ENCODE data around the gene SCAMP2.

SCAMP2 gene

DNA sequence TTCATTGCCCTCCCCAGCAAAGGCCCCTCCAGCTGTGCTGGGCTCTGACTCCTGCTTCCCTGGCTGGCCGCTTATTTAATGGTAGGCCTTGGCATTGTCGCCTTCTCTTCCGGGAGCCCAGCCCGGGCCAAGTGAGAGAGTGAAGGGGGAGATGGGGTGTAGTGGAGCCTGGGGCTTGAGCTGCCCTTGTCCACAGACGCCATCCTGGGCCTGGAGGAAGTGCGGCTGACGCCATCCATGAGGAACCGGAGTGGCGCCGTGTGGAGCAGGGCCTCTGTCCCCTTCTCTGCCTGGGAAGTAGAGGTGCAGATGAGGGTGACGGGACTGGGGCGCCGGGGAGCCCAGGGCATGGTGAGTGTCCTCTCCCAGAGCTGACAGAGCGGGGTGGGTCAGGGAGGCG, 57.2 kb downstream of the SCAMP2 start:
- DNase-seq = no peak

DNA sequence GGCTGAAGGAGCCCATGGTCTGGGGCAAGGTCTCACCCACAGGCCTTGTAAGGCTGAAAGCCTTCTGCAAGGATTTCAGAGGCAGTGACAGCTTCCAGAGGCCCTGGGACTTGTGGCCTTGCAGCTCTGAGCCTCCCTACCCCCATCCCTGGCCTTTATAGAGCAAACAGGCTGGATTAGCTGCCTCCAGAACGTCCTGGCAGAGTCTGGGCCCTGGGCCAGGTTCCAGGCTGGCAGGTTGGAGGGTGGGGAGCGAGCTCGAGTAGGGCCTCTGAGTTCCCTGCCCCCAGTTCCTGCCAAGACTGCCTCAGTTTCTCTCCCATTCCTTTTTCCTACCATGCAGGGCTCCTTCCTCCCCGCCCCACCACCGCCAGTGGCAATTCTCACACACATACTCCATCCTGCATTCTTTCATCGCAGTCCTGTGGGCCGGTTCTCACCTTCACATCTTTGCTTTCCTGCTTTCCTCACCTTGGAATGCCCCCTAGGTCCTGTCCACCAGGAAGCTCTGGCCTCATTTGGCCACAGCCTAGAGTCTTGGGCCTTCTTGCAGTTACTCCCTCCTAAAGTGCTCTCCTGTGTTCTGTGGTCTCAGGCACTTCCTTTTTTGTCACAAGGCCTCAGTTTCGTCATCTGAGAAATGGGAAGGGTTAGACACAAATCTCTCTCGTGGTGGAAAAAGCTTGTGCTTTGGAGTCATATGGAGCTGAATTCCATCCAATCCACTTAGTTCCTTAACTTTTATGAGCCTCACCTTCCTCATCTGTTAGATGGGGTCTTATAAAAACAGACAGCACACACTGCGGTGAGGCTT, 57.8 kb downstream of the SCAMP2 start:
- DNase-seq = no peak

DNA sequence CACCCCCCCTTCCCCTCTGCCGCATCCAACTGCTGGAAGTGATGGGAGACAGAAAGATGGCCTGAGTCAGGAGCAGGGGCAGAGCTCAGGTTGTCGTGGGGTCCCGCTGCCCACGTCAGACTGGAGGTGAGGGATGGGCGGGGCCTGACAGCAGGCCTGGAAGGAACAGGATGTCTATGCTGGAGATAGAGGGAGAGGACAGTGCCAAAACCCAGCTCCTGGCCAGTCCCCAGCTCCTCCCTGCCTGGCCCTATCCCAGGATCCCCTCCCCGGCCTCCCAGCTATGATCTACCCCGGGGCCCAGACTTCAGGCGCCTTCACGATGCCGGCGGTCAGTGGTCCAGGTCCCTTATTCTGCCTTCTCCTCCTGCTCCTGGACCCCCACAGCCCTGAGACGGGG, 60.6 kb downstream of the SCAMP2 start, which contains the start of gene LMAN1L:
Gene LMAN1L, plus strand, starts transcription at position 303 of the 400 bp plus-strand sequence. Its CDS starts 20 bp downstream, at position 323.
- DNase-seq = no peak

DNA sequence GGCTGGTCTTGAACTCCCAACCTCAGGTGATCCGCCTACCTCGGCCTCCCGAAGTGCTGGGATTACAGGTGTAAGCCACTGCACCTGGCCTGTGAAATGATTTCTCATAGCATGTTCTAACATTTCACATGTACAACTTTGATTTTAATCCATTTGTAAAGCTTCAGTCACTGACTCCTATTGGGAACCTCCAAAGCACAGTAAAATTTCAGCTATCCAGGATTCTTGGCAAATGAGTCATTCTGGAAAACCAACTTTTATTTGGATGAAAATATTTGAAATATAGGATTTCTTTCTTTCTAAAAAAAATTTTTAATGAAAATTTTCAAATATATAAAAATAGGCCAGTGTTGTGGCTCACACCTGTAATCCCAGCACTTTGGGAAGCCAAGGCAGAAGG, 63.2 kb downstream of the SCAMP2 start:
- DNase-seq = no peak

DNA sequence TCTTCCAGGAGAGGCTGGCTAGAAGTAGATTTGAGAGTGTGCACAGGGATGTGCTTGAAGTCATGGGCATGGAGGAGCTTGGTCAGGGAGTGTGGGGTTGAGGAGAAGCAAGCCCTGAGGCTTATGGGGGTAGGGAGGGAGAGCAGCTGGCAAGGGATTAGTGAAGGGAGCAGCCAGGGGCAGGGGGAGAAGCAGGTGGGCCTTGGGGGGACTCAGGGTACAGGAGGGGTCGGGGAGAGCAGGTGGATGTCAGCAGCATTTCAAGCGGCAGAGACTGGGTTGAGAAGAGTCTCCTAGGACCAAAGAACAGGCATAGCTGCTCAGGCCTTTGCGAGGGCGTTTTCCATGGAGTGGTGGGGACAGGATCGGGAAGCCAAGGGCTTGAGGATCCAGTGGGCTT, 63.9 kb downstream of the SCAMP2 start:
- no peak for DNase-seq

DNA sequence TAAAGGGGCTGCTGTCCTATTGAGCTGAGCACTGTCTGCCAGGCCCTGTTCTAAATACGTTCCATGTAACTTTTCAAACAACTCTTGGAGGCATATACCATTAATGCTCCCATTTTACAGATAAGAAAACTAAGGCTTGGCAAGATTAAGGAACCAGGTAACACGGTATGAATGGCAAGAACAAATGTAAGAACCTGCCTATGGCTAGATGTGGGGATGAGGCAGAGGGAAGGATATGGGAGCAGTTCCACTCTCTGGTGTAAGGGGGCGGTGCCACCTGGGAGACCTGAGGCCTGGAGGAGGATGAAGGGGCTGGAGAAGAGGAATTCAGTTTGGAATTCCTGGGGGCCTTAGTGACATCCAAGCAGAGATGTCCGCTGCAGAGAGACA, 64.3 kb downstream of the SCAMP2 start:
- DNase-seq = peak in 1 of 2 experiments; percentile 16

DNA sequence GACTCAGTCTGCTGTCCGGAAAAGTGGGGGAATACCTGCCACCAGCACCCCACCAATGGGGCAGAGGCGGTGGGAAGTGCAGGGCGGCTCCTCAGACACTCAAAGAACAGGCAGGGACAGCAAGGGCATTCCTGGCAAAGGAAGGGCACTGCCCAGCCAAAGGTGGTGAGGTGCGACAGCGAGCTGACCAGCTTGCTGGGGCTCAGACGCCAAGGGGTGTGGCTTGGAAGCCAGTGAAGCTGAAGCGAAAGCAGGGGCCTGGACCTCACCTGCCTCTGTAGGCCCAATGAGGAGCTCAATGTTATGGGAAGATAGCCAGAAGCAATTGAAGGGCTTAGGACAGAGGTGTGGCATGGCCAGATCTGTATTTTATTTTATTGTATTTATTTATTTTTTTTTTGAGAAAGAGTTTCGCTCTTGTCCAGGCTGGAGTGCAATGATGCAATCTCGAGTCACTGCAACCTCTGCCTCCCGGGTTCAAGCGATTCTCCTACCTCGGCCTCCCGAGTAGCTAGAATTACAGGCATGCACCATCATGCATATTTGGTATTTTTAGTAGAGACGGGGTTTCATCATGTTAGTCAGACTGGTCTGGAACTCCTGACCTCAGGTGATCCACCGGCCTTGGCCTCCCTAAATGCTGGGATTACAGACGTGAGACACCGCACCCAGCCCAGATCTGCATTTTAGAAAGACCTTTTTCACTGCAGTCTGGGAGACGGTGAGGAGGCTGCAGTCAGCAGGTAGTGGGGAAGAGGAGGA, 64.9 kb downstream of the SCAMP2 start:
- no peak for DNase-seq

DNA sequence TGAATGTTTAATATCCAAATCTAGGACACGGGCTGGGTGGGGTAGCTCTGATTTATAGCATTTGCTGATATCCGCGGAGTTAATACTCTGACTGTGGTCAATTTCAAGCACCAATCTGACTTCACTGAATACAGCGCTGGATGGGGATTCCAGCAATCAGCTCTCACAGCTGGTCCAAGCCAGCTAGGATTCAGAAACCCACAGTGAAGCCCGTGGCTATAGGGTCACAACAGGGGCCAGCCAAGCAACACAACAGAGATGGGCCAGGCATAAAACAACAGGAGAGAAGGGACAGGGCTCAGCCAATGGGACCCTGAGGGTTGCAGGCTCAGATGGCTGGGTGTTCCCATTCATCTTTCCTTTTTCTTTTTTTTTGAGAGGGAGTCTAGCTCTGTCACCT, 65.9 kb downstream of the SCAMP2 start:
- no peak for DNase-seq

DNA sequence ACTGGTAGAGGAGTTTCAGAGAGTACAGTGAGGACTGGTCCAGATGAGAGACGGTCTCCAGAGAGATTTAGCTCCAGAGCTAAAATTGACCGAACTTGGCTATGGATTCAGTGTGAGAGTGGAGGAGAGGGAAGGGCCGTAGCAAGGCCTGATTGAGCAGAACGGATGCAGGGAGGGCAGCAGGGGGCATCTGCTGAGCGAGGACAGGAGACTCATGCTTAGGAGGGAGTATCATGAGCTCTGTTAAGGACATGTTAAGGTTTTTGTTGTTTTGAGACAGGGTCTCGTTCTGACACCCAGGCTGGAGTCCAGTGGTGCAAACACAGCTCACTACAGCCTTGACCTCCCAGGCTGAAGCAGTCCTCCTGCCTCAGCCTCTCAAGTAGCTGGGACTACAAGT, 68.2 kb downstream of the SCAMP2 start:
- DNase-seq = no peak

DNA sequence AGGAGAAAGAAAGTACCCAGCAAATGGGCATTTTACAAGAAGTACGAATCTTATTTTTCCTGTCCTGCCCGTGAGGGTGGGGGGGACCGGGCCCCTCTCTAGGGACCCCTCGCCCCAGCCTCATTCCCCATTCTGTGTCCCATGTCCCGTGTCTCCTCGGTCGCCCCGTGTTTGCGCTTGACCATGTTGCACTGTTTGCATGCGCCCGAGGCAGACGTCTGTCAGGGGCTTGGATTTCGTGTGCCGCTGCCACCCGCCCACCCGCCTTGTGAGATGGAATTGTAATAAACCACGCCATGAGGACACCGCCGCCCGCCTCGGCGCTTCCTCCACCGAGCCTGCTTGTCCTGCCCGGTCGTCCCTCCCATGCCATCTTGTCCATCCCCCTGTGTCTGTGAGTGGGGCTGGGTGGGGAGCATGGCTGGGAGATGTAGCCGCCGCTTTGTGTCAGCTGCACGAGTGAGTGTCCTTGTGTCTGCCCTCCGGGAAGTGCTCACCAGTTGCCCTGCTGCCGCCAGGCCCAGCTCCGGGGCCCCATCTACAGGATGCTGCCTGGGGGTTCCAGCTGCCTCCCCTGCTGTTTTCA, 70.2 kb downstream of the SCAMP2 start:
- DNase-seq = no peak

DNA sequence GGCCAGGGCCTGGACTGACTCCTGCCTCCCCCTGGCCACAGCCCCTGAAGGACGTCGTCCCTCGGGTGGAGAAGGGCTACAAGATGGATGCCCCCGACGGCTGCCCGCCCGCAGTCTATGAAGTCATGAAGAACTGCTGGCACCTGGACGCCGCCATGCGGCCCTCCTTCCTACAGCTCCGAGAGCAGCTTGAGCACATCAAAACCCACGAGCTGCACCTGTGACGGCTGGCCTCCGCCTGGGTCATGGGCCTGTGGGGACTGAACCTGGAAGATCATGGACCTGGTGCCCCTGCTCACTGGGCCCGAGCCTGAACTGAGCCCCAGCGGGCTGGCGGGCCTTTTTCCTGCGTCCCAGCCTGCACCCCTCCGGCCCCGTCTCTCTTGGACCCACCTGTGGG, 70.9 kb downstream of the SCAMP2 start:
- DNase-seq = no peak

DNA sequence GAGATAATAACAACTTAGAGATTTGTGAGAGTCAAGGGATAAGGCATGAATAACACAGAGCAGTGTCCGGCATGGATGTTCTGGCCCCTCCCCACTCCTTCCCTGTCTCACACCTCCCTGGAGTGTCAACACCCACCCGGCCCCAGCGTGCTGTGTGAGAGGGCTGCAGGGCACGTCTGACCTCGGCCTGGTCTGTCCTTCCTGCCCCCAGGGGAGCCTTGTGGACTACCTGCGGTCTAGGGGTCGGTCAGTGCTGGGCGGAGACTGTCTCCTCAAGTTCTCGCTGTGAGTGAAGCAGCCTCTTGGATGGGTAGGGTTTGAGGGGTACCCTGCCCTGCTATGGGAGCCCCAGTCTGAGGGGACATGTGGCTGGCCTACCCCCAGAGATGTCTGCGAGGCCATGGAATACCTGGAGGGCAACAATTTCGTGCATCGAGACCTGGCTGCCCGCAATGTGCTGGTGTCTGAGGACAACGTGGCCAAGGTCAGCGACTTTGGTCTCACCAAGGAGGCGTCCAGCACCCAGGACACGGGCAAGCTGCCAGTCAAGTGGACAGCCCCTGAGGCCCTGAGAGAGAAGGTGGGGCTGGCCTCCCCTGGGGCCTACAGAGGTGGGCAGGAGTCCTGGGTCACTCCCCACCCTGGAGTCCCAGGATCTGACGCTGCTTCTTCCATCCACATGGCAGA, 71.7 kb downstream of the SCAMP2 start:
- no peak for DNase-seq

DNA sequence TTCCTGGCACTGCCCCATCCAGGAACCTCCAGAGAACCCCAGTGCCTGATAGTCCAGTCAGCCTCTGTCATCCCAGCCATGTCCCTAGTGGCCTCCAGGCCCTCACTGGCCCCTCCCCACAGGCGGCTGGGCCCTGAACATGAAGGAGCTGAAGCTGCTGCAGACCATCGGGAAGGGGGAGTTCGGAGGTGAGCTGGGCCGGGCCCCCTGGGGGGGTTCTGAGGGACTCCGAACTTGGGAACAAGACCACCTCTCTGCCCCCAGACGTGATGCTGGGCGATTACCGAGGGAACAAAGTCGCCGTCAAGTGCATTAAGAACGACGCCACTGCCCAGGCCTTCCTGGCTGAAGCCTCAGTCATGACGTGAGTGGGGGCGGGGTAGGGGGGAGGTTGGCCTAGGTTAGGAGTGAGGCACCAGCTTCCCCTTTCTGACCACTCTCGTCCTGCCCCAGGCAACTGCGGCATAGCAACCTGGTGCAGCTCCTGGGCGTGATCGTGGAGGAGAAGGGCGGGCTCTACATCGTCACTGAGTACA, 72.5 kb downstream of the SCAMP2 start:
- DNase-seq = no peak

DNA sequence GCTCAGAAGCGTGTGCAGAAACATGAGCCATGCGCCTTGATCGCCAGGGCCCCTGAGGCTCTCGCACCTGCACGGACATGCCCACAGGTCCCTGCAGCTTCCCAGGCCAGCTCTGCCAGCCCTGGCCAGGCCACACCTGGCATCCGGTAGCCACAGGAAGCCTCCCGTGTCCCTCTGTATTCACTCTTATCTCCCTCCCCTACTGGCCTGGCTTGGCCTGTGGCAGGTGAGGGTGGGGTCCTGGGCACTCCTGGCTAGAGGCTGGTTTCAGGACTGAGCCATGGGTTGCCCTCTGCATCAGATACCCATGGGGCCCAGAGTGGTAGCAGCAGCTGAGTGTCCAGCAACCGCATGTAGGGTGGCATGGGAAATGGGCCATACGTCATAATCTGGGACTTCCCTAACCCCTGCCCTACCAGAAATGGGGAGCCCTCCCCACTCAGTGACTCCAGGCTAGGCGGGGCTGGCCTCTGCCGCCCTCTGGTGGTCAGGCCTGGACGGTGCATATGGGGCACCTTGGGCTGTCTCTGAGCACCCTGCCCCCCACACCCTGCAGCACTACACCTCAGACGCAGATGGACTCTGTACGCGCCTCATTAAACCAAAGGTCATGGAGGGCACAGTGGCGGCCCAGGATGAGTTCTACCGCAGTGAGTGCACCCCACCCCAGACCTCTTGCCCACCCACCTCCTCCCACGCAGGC, 73.2 kb downstream of the SCAMP2 start:
- peak; percentile 32 to 79 for DNase-seq

DNA sequence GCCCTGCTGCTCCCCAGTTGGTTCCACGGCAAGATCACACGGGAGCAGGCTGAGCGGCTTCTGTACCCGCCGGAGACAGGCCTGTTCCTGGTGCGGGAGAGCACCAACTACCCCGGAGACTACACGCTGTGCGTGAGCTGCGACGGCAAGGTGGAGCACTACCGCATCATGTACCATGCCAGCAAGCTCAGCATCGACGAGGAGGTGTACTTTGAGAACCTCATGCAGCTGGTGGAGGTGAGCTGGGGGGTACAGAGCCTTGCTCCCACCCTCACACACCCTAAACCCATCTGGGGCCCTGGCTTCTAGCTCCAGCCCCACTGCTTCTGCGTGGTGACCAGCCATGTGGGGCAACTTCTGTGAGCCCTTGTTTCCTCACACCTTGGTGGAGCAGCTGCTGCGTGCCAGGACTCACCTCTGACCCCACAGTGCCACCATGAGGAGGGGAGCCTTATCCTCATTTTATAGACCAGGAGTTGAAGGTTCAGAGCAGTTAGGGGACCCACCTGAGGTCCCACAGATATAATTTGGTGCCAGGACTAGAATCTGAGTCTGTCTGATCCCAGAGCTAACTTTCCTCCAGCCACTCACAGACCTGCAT, 73.8 kb downstream of the SCAMP2 start:
- no peak for DNase-seq

DNA sequence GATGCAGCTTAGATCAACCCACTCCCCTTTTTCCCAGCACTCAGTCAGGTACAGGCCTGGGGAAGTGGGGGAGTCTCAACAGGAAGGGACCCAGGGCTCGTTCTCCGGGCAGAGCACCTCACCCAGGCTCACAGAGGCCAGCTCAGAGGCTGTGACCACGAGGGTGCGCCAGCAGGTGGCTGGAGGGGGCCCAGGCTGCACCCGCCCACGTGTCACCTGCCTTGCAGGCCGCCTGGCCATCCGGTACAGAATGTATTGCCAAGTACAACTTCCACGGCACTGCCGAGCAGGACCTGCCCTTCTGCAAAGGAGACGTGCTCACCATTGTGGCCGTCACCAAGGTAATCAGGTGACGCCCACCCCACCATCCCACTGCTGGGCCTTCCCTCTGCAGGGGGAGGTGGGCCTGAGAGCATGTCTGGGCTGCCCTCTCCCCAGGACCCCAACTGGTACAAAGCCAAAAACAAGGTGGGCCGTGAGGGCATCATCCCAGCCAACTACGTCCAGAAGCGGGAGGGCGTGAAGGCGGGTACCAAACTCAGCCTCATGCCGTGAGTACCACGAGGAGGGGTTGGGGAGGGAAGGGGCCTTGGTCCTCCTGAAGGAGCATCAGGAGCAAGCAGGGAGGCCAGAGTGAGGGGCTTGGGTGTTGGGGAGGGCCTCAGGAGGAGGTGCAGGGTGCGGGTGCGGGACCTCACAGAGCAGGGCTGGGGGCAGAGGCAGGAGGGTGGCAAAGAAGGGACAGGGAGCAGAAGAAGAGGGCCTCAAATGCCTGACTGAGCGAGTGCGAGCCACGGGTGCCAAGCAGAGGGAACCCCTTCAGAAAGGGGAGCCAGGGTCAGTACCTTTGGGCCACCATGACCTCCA, 74.5 kb downstream of the SCAMP2 start:
- no peak for DNase-seq

DNA sequence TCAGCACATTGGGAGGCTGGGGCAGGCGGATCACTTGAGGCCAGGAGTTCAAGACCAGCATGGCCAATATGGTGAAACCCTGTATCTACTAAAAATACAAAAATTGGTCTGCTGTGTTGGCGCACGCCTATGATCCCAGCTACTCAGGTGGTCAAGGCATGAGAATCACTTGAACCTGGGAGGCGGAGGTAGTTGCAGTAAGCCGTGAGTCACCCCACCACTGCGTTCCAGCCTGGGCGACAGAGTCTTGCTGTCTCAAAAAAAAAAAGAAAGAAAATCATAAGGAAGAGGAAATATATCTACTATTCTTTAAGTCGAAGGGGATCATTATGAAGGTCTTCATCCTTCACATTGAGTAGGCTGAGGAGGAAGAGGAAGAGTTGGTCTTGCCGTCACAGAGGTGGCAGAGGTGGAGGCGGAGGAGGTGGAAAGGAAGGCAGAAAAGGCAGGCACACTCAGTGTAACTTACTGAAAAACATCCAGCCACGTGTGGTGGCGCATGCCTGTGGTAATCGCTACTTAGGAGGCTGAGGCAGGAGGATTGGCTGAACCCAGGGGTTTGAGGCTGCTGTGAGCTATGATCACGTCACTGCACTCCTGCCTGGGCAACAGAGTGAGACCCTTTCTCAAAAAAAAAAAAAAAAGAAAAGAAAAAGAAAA, 77.1 kb downstream of the SCAMP2 start:
- no peak for DNase-seq

DNA sequence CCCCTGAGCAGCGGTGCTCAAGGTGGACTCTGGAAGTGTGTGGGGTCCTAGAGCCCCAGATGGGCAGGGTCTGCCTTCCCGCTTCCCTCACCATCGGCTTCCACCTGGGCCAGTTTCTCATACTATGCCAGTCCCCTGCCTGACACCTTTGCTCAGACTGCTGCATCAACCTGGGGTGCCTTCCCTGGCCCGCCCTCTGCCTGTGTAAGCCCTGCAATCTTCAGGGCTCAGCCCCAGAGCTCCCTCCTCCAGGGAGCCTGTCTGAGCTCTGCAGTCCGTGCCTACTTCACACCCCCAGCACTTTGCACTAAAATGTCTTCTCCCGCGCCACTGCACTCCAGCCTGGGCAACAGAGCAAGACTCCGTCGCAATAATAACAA, 78.2 kb downstream of the SCAMP2 start:
- DNase-seq = no peak

DNA sequence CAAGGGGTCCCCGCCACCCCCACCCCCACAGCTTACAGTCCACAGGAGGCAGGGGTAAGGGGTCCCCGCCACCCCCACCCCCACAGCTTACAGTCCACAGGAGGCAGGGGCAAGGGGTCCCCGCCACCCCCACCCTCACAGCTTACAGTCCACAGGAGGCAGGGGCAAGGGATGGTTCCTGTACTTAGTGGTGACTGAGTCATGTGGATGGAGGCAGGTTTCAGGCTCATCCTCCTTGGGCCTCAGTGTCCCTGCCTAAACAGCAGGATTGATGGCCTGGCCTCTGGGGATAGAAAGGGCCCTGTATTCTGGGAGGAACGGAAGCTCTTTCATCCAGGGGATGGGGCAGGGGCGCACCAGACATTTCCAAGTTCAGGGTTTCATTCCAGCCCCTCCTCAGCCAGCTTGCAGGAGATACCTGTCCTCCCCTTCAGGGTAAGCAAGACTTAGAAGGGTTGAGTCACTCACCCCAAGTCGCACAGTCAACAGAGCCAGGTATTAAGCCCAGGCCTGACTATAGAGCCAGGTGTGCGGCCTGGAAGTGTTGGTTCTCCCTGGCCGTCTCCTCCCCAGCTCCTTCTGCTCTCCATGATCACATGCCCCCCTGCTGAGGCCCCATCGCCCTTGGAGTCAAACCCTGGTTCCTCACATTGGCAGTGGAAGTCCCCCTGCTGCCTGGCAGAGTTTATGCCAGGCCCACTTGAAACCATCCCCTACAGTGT, 78.8 kb downstream of the SCAMP2 start:
- no peak for DNase-seq
